Retinal pigment epithelial cell (primary cell): Measurements from ENCODE around the gene UGT1A8.
"Not testable (repeated sequence)": the region's sequence is repeated elsewhere in the genome, so short reads cannot be mapped to it uniquely, and the experiment has no call there.

Experiments
- DNase-seq: peaks from one replicate; pipeline ENCODE4 v3.0.0-alpha.2; 2010; ENCODE audit warnings: low read depth
- H3K4me3 ChIP-seq: 2 replicates; pipeline ENCODE4 v1.5.1; 2011; ENCODE audit warnings: mild to moderate bottlenecking, low read length, control low read depth, moderate library complexity
- TF ChIP-seq, protein P1 (sequence below): conservative IDR thresholded peaks from 2 replicates; pipeline ENCODE4 v1.5.1; 2011; ENCODE audit warnings: low read depth, low read length, control low read depth, inconsistent platforms

The UGT1A8 gene

DNA sequence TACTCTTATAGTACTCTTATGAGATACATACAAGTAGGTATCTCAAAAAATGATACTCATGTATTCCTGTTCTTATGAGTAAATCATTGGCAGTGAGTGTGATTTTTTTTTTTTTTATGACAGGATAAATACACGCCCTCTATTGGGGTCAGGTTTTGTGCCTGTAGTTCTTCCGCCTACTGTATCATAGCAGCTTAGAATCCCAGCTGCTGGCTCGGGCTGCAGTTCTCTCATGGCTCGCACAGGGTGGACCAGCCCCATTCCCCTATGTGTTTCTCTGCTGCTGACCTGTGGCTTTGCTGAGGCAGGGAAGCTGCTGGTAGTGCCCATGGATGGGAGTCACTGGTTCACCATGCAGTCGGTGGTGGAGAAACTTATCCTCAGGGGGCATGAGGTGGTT, at the start of gene UGT1A8:
Gene UGT1A8, plus strand, starts transcription at position 158 of the 400 bp plus-strand sequence. Its CDS starts 75 bp downstream, at position 233.
- DNase-seq, H3K4me3 ChIP-seq: not testable (repeated sequence)

DNA sequence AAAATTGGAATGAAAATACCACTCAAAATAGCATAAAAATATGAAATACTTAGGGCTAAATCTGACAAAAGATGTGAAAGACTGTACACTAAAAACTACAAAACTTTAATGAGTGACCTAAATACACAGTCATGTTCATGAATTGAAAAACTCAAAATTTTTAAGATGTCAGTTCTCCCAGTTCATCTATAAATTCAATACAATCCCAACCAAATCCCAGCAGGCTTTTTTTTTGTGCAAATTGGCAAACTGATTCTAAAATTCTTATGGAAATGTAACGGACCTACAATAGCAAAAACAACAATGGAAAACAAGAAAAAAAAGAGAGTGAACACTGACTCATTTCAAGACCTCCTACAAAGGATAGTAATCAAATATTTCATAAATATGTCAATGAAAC, 46.4 kb upstream of the UGT1A8 start:
- H3K4me3 ChIP-seq = no peak overlapping the region
- TF ChIP-seq, protein P1, sequence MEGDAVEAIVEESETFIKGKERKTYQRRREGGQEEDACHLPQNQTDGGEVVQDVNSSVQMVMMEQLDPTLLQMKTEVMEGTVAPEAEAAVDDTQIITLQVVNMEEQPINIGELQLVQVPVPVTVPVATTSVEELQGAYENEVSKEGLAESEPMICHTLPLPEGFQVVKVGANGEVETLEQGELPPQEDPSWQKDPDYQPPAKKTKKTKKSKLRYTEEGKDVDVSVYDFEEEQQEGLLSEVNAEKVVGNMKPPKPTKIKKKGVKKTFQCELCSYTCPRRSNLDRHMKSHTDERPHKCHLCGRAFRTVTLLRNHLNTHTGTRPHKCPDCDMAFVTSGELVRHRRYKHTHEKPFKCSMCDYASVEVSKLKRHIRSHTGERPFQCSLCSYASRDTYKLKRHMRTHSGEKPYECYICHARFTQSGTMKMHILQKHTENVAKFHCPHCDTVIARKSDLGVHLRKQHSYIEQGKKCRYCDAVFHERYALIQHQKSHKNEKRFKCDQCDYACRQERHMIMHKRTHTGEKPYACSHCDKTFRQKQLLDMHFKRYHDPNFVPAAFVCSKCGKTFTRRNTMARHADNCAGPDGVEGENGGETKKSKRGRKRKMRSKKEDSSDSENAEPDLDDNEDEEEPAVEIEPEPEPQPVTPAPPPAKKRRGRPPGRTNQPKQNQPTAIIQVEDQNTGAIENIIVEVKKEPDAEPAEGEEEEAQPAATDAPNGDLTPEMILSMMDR = no peak
- DNase-seq = no peak

DNA sequence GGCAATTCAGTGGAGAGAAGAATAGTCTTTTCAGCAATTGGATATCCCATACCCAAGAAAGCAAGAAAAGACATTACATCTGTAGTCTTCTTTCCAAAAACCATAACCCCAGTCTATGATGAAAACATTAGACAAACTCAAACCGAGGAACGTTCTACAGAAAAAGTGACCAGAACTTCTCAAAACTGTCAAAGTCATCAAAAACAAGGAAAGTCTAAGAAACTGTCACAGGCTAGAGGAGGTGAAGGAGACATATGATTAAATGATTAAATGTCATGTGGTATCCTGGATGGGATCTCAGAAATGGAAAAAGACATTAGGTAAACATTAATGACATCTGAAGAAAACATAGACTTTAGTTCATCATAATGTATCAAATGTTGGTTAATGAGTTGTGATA, 46.0 kb upstream of the UGT1A8 start:
- no peak overlapping the region for H3K4me3 ChIP-seq
- TF ChIP-seq, protein P1 = no peak
- DNase-seq = no peak

DNA sequence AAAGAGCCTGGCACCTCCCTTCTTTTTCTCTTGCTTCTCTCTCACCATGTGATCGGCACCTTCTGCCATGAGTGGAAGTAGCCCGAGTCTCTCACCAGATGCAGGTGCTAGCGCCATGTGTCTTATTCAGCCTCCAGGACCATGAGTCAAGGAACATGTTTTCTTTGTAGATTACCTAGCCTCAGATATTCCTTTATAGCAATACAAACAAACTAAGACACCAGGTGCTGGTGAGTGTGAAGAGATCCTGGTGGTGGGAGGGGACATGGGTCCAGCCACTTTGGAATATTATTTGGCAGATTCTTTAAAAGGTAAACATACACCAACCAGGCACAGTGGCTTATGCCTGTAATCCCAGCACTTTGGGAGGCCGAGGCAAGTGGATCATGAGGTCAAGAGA, 45.0 kb upstream of the UGT1A8 start:
- no peak for DNase-seq
- H3K4me3 ChIP-seq = no peak overlapping the region
- TF ChIP-seq, protein P1 = no peak

DNA sequence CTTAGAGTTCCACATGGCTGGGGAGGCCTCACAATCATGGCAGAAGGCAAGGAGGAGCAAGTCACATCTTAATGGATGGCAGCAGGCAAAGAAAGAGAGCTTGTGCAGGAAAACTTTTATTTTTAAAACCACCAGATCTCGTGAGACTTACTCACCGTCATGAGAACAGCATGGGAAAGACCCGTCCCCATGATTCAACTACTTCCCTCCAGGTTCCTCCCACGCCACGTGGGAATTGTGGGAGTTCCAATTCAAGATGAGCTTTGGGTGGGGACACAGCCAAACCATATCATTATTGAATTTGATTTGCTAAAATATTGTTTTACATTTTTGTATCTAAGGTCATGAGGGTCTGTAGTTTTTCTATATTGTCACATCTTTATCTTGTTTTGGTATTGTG, 40.1 kb upstream of the UGT1A8 start:
- not testable (repeated sequence) for DNase-seq, H3K4me3 ChIP-seq

DNA sequence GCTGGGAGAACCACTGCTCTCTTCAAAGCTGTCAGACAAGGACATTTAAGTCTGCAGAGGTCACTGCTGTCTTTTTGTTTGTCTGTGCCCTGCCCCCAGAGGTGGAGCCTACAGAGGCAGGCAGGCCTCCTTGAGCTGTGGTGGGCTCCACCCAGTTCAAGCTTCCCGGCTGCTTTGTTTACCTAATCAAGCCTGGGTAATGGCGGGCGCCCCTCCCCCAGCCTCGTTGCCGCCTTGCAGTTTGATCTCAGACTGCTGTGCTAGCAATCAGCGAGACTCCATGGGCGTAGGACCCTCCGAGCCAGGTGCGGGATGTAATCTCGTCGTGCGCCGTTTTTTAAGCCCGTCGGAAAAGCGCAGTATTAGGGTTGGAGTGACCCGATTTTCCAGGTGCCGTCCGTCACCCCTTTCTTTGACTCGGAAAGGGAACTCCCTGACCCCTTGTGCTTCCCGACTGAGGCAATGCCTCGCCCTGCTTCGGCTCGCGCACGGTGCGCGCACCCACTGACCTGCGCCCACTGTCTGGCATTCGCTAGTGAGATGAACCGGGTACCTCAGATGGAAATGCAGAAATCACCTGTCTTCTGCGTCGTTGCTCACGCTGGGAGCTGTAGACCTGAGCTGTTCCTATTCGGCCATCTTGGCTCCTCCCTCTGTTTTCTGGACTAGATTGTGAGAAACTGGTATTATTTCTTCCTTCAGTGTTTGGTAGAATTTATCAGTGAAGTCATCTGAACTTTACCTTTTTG, 34.0 kb upstream of the UGT1A8 start:
- not testable (repeated sequence) for DNase-seq, H3K4me3 ChIP-seq

DNA sequence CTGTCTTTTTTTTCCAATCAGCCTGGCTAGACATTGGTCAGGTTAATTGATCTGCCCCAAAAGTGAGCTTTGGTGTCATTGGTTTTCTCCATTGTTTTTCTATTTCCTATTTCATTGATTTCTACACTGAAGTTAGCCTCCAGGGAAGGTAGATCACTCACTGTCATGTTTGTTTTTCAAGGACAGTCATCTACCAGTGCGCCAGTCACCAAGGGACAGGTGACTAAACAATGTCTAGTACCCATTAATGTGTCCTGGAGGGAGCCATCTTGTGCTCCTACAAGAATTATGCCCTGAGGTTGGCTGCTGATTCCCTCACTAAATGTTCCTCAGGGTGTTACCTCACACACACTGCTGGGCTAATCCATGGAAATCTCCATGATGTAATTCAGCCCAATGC, 33.2 kb upstream of the UGT1A8 start:
- H3K4me3 ChIP-seq = no peak overlapping the region
- TF ChIP-seq, protein P1 = no peak
- DNase-seq = no peak

DNA sequence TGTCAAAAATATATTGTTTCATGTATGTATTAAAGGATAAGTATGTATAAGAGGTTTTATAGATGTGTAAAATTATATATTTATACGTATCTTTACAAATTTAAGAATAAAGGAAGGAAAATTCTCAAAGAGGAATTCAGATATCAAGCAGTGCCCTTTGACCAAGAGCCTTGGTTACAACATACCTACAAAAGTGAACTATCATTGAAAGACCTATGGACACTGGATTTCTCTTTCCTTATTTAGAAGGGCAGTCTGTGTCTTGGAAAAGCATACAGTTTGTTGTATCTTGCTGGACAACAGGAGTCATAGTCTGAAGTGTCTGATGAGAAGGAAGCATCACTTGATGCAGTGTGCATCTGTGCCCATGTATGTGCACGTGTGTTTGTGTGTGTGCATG, 29.0 kb upstream of the UGT1A8 start:
- no peak overlapping the region for H3K4me3 ChIP-seq
- no peak for DNase-seq
- TF ChIP-seq, protein P1 = no peak

DNA sequence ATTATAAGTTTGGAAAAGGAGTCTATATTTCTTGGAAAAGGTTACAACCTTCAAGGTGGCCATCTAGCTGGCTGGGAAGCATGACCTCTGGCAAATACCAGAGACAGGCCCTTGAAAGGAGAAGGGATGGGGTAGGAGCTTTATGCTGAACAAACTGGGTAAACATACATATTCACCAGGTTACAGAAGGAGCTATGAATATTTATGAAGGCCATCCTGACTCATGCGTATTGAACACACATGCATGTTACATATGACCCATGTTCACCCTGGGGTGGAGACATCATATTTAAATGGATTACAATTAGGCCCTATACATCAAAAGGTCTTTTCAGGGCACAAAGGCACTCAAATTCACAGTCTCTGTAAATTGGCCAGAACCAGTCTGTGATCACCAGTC, 24.7 kb upstream of the UGT1A8 start:
- H3K4me3 ChIP-seq, DNase-seq: not testable (repeated sequence)
